Measurements from ENCODE around the gene WIPI1. TPM values are rescaled to one million over a fixed set of nuclear protein-coding genes. Genes with fewer than 3 reads are reported as not detected.

Gene WIPI1
- total and polyA plus RNA-seq, 12 donors, result 46.6 to 201 (median 116) TPM

DNA sequence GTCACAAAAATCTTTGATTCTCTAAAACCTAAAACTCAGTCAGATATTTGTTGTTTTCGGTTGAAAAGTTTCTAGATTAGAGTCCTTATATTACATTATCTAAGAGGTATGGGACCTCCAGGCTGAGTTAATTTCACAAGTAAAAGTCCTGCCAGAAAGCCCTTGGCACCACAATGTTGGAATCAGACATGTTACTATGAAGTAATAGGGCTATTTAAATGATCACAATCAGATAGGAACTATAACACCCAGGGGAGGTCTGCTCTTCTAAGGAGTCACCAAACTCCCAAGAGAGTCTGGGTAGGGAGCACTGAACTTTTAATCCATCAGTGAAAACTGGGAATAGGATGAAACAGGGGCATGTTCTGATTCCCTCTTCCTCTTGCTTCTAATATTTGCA, 54.2 kb downstream of the WIPI1 start:
- H3K4me3 ChIP-seq, result no peak overlapping the region
- peaks cover 0 to 22% (median 17%) of the 10 kb centered on the region in 9 donors for H3K4me1 ChIP-seq
- intact Hi-C loops (cut with DNase I), result loop anchor here in 2 of 10 donors (5.0 to 10.0 kb wide), 2 partner anchors 128 to 141 kb away; no protein-coding TSS in a partner anchor
- TF ChIP-seq, protein P1, sequence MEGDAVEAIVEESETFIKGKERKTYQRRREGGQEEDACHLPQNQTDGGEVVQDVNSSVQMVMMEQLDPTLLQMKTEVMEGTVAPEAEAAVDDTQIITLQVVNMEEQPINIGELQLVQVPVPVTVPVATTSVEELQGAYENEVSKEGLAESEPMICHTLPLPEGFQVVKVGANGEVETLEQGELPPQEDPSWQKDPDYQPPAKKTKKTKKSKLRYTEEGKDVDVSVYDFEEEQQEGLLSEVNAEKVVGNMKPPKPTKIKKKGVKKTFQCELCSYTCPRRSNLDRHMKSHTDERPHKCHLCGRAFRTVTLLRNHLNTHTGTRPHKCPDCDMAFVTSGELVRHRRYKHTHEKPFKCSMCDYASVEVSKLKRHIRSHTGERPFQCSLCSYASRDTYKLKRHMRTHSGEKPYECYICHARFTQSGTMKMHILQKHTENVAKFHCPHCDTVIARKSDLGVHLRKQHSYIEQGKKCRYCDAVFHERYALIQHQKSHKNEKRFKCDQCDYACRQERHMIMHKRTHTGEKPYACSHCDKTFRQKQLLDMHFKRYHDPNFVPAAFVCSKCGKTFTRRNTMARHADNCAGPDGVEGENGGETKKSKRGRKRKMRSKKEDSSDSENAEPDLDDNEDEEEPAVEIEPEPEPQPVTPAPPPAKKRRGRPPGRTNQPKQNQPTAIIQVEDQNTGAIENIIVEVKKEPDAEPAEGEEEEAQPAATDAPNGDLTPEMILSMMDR (IDR thresholded peaks at IDR 0.05), result no peak
- WGBS, 2 donors, result 75 to 77% methylated on average over 1 of the region's 1 CpG
- H3K27ac ChIP-seq, result no peak overlapping the region
- H3K36me3 ChIP-seq, result no peaks in the 10 kb centered on the region
- ATAC-seq (no peak), DNase-seq (no peak)
- H3K9me3 ChIP-seq, result peaks cover 0 to 39% (median 2%) of the 10 kb centered on the region in 11 donors
- no peaks in the 10 kb centered on the region for H3K27me3 ChIP-seq

DNA sequence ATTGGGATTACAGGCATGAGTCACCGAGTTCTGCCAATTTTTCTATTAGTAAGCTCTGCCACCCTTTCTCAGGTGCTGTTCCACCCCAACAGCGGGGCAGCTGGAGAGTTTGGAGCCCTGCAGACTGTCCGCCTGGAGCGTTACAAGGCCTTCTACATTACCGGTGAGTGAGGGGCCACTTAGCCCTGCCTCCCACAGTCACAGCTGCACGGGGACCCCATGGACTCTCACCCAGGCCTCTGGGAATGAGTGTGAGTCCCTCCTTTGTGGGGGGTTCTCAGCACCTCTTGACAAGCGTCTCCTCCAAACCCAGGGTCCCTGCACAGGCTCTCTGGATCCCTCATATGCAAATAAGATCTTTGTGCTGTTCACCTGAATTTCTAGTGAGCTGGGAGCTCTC, 56.0 kb downstream of the WIPI1 start:
- Histone ChIP-seq H3K4me3 (no peak overlapping the region), H3K9me3 (peaks cover 0 to 22% (median 2%) of the 10 kb centered on the region in 11 donors), H3K27ac (no peak overlapping the region), H3K27me3 (no peaks in the 10 kb centered on the region), H3K4me1 (peaks cover 0 to 32% (median 18%) of the 10 kb centered on the region in 9 donors), H3K36me3 (no peaks in the 10 kb centered on the region)
- WGBS, 2 donors, result 93 to 95% methylated on average over 7 of the region's 7 CpGs
- DNase-seq (no peak), ATAC-seq (no peak)
- TF ChIP-seq, protein P1 (IDR thresholded peaks at IDR 0.05), result no peak
- intact Hi-C loops (cut with DNase I), result loop anchor here in 2 of 10 donors (5.0 to 10.0 kb wide), 2 partner anchors 126 to 139 kb away; no protein-coding TSS in a partner anchor

DNA sequence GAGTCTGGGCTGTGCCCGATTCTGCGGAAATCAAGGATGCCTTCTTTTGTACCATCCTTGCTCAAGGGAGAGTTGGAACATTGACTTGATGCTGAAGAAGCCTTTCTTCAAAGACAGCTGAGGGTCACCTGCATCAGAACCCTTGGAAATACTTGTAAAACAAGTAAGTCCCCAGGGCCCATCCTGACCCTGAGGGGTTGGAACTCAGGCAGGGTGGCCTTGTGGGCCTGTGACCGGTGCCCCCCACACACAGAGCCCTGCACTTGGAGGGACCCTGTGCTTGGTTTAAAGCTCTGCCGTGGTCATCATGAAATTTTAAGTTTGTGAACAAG, 56.9 kb downstream of the WIPI1 start:
- TF ChIP-seq, protein P1 (IDR thresholded peaks at IDR 0.05), result no peak
- no peaks in the 10 kb centered on the region for H3K27me3 ChIP-seq
- H3K4me3 ChIP-seq, result no peak overlapping the region
- no peaks in the 10 kb centered on the region for H3K36me3 ChIP-seq
- peaks cover 0 to 13% (median 2%) of the 10 kb centered on the region in 11 donors for H3K9me3 ChIP-seq
- peak overlapping the region in 5 of 10 donors; percentile 37 to 50 (median 47) for H3K27ac ChIP-seq
- DNase-seq (no peak), ATAC-seq (no peak)
- peaks cover 0 to 35% (median 18%) of the 10 kb centered on the region in 9 donors for H3K4me1 ChIP-seq
- WGBS, 2 donors, result 78 to 93% methylated on average over 4 of the region's 4 CpGs
- intact Hi-C loops (cut with DNase I), result loop anchor here in 2 of 10 donors (5.0 to 10.0 kb wide), 2 partner anchors 126 to 138 kb away; no protein-coding TSS in a partner anchor

DNA sequence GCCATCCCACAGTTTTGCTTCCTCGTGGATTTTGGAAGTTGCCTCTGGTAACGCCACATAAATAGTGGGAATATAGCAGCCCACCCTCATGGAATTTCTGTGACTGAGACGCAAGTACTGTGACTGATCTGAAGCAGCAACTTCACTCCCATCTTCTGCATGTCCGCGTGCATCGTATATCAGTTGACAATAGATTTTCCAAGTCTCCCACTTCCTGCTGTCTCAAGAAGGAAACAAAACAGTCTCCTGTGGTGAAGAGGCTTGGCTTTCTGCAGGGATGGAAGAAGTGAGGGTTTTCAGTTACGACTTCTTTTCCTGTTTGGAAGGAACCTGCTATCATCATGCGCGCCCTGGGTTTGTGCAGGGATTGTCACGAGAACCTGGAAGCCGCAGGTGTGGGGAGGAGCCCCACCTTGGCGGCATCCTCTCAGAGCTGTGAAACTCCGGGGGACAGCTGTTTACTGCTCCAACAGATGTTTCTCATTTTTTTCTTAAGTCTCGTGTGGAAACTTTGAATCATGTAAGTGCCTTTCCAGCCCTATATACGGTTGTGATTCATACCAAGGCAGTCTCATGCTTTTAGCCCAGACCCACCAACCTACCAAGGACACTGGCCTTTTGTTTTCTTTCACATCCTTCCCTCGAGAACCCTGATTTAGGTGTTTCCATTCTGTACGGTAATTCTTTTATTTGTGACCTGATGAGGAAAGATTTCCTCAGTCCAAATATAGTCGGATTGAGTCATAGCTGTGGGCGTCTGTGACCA, 57.5 kb downstream of the WIPI1 start:
- DNase-seq, result no peak
- Histone ChIP-seq H3K27ac (peak overlapping the region in 6 of 10 donors; percentile 37 to 50 (median 44)), H3K4me3 (no peak overlapping the region), H3K4me1 (peaks cover 0 to 35% (median 18%) of the 10 kb centered on the region in 9 donors), H3K36me3 (no peaks in the 10 kb centered on the region), H3K9me3 (peaks cover 0 to 13% (median 2%) of the 10 kb centered on the region in 11 donors), H3K27me3 (no peaks in the 10 kb centered on the region)
- TF ChIP-seq, protein P1 (IDR thresholded peaks at IDR 0.05), result no peak
- ATAC-seq, result peak in 7 of 8 donors; percentile 15 to 49 (median 32)
- intact Hi-C loops (cut with DNase I), result loop anchor here in 9 of 10 donors (2.0 to 10.0 kb wide), 6 partner anchors 48 to 138 kb away; partner anchors contain the start of genes ARSG (in 1 of the 9) and SLC16A6 (in 1 of the 9)
- 42 to 51% methylated on average over 19 of the region's 19 CpGs for WGBS, 2 donors

Data from heart right ventricle (tissue), 16 donors.